Epithelial cell of proximal tubule (primary cell): Measurements from ENCODE around the gene ANP32B. TPM values are rescaled to one million over a fixed set of nuclear protein-coding genes. Genes with fewer than 3 reads are reported as not detected.
"Not testable (repeated sequence)": the region's sequence is repeated elsewhere in the genome, so short reads cannot be mapped to it uniquely, and the experiment has no call there.

Experiments used
- DNase-seq: peaks from one replicate; pipeline ENCODE4 v3.0.0-alpha.2; 2011; ENCODE audit warnings: low read depth
- H3K4me3 ChIP-seq: 2 replicates; pipeline ENCODE4 v1.5.1; 2011; ENCODE audit warnings: low read depth, mild to moderate bottlenecking, low read length
- total RNA-seq: library from RNA; depleted of rRNA; stranded (reverse); fragments of >200 nt; gene quantifications from 2 replicates; pipeline ENCODE4 v1.2.3, GENCODE V29; 2015
- TF ChIP-seq, protein P1 (sequence below): conservative IDR thresholded peaks from 2 replicates; pipeline ENCODE4 v1.5.1; 2012; ENCODE audit warnings: low read depth, mild to moderate bottlenecking, low read length

Gene ANP32B
- total RNA-seq, 1 donor from 2014 or later, result 35.8 TPM

DNA sequence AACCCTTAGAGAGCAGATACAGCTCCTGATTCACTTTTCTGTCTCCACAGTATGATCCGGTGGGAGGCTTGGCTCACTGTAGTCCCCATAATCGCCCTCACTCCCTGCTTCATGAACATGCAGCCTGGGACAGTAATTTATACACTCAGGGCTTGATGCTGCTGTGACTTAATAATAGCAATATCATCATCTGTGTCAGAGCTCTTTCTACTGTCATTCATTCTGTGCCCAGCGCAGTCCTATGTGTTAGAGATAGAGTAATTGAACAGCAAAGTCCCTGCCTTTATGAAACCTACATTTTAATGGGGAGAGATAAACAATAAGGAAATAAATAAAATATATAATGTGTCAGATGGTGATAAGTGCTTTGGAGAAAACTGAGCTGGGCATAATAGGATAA lies 42.4 kb upstream of the ANP32B start:
- DNase-seq, result no peak
- TF ChIP-seq, protein P1, sequence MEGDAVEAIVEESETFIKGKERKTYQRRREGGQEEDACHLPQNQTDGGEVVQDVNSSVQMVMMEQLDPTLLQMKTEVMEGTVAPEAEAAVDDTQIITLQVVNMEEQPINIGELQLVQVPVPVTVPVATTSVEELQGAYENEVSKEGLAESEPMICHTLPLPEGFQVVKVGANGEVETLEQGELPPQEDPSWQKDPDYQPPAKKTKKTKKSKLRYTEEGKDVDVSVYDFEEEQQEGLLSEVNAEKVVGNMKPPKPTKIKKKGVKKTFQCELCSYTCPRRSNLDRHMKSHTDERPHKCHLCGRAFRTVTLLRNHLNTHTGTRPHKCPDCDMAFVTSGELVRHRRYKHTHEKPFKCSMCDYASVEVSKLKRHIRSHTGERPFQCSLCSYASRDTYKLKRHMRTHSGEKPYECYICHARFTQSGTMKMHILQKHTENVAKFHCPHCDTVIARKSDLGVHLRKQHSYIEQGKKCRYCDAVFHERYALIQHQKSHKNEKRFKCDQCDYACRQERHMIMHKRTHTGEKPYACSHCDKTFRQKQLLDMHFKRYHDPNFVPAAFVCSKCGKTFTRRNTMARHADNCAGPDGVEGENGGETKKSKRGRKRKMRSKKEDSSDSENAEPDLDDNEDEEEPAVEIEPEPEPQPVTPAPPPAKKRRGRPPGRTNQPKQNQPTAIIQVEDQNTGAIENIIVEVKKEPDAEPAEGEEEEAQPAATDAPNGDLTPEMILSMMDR, result no peak
- no peak overlapping the region for H3K4me3 ChIP-seq

DNA sequence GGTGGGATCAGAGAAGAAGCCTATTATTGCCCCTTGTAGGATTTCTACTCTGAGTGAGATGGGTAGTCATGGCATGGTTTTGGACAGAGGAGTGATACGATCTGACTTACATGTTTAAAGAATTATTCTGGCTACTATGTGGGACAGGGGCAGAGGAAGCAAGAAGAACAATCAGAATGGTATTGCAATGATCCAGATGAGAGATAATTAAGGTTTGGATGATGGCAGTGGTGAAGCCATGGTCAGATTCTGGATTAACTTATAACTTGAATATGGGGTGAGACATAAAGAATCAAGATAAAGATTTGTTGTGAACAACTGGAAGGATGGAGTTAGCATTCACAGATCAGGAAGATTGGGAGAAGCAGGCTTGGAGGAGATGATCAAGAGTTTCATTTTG lies 41.8 kb upstream of the ANP32B start:
- no peak overlapping the region for H3K4me3 ChIP-seq
- TF ChIP-seq, protein P1, result no peak
- DNase-seq, result no peak

DNA sequence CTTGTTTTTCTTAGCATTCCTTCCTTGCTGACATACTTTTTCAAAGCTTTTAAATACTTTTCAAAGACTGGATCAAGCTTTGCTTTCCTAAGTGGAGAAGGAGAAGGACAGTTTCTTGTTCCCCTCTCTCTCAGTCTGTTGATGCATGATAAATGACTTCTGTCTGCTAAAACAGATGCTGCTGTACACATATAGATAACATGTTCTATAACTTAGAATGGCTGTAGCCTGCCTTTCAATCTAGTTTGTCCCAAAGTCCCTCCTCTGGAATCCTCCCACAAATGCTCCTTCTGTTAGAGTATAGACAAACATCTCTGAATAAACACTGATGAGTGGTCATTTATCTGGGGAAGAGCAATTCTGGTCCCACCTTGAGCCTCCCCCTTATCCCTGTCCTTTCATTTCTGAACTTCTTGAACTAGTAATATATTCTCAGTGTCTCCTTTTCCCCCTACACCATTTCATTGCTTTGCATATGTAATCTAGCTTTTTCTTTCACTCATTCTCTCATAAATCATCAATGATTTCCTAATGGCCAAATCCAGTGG lies 39.8 kb upstream of the ANP32B start:
- DNase-seq, result no peak
- TF ChIP-seq, protein P1, result no peak
- H3K4me3 ChIP-seq, result no peak overlapping the region

DNA sequence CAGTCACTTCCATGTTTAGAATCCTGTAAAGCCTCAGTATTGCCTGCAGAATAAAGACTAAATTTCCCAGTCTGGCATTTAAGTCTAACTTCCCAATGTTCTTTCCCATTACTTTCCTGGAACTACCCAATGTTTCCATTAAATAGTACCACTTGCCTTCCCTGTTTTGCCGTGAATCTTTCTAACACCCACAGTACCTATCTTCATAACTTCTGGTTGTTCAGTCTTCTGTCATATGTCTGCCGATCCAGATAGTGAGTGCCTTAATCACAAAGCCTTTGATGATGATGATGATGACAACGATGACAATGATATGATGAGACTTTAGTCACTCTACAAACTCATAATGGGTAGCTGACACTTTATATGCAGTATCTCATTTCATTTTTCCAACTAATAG lies 38.5 kb upstream of the ANP32B start:
- TF ChIP-seq, protein P1, result no peak
- no peak overlapping the region for H3K4me3 ChIP-seq
- no peak for DNase-seq

DNA sequence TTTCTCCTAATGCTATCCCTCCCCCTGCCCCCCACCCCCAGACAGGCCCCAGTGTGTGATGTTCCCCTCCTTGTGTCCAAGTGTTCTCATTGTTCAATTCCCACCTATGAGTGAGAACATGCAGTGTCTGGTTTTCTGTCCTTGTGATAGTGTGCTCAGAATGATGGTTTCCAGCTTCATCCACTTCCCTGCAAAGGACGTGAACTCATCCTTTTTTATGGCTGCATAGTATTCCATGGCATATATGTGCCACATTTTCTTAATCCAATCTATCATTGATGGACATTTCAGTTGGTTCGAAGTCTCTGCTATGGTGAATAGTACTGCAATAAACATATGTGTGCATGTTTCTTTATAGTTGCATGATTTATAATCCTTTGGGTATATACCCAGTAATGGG lies 37.7 kb upstream of the ANP32B start:
- DNase-seq, result not testable (repeated sequence)

DNA sequence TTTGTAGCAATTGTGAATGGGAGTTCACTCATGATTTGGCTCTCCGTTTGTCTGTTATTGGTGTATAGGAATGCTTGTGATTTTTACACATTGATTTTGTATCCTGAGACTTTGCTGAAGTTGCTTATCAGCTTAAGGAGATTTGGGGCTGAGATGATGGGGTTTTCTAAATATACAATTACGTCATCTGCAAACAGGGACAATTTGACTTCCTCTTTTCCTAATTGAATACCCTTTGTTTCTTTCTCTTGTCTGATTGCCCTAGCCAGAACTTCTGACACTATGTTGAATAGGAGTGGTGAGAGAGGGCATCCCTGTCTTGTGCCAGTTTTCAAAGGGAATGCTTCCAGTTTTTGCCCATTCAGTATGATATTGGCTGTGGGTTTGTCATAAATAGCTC lies 36.0 kb upstream of the ANP32B start:
- not testable (repeated sequence) for DNase-seq, H3K4me3 ChIP-seq

More for the DNA sequence above, 37.7 kb upstream of the ANP32B start:
- H3K4me3 ChIP-seq, result not testable (repeated sequence)

DNA sequence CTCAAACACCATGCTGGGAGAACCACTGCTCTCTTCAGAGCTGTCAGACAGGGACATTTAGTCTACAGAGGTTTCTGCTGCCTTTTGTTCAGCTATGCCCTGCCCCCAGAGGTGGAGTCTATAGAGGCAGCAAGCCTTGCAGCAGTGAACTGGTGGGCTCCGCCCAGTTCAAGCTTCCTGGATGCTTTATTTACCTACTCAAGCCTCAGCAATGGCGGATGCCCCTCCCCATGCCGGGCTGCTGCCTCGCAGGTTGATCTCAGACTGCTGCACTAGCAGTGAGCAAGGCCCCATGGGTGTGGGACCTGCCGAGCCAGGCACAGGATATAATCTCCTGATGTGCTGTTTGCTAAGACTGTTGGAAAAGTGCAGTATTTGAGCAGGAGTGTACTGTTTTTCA lies 32.3 kb upstream of the ANP32B start:
- H3K4me3 ChIP-seq, DNase-seq: not testable (repeated sequence)

DNA sequence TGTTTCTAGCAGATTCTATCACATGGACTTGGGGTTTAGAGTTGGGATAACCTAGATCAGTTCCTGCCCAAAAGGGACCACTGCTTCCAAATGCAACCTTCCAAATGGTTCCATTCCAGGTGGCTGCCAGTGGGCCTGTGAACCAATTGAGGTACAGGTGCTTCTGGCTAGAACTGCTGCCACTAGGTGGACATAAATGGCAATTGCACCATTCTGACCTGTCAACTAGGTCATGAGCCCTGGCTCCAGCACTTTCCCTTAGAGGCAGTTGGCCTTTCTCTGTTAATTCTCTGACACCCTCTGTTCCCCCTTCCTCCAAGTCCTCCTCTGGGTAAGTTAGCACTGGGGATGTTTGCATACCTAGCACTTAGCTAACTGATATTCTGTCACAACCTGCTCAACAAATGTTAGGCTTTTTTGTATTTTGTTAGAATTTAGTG lies 28.6 kb upstream of the ANP32B start:
- TF ChIP-seq, protein P1, result peak; percentile 80
- no peak overlapping the region for H3K4me3 ChIP-seq
- peak; percentile 7 for DNase-seq

DNA sequence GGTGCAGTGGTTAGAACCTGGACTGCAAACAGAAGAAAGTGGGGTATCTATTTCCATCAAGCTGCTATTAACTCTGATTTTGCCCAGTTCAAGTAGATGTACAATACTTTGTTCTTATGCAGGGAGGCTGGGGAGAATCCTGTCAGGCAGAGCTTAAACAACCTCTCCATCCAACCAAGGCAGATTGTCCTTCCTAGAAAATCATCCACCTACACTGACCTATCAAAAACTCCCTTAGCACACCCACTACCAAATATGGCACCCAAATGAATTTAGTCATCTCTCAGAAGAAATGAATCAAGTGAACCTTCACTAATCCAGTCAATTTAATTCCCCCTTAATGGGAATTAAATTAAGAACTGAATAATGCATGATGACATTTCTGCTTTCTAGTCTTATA lies 26.8 kb upstream of the ANP32B start:
- TF ChIP-seq, protein P1, result no peak
- no peak overlapping the region for H3K4me3 ChIP-seq
- DNase-seq, result no peak
